Large intestine (tissue), 3 donors: ENCODE results near the gene RCOR3. TPM values are rescaled to one million over a fixed set of nuclear protein-coding genes. Genes with fewer than 3 reads are reported as not detected.
"Not testable (repeated sequence)": the region's sequence is repeated elsewhere in the genome, so short reads cannot be mapped to it uniquely, and the experiment has no call there.

ENCODE experiments used
- DNase-seq, 2 donors: peaks; one replicate each; pipeline versions ENCODE4 v3.0.0 to v3.0.0-alpha.2; 2013
- H3K27ac ChIP-seq: one replicate; pipeline ENCODE4 v1.5.1; 2013; ENCODE audit warnings: low read length
- H3K27me3 ChIP-seq: 2 replicates; pipeline ENCODE4 v1.6.1; 2013; ENCODE audit warnings: low read length; ENCODE audit not compliant: control insufficient read depth, insufficient read depth
- H3K36me3 ChIP-seq: 2 replicates; pipeline ENCODE4 v1.6.1; 2013; ENCODE audit warnings: low read length; ENCODE audit not compliant: control insufficient read depth, insufficient read depth
- H3K4me1 ChIP-seq: one replicate; pipeline ENCODE4 v1.6.1; 2013; ENCODE audit warnings: low read length; ENCODE audit not compliant: control insufficient read depth, insufficient read depth
- H3K4me3 ChIP-seq: one replicate; pipeline ENCODE4 v1.5.1; 2013; ENCODE audit warnings: low read length
- H3K9me3 ChIP-seq: one replicate; pipeline ENCODE4 v1.6.1; 2013; ENCODE audit warnings: mild to moderate bottlenecking, low read depth, low read length, moderate library complexity; ENCODE audit not compliant: control insufficient read depth
- WGBS: methylation state at CpG from one replicate; pipeline ENCODE4 v1.1.5; 2013; ENCODE audit warnings: low lambda C conversion rate; ENCODE audit not compliant: insufficient coverage; 5-methylcytosine and 5-hydroxymethylcytosine counted together
- polyA plus RNA-seq: library from polyadenylated mRNA; unstranded; fragments of 120-200 nt; gene quantifications from one replicate; pipeline ENCODE4 v1.2.1, GENCODE V29; 2013

The RCOR3 gene
- polyA plus RNA-seq, 1 donor, result 70.0 TPM

- no peaks in the 10 kb centered on the region for H3K36me3 ChIP-seq
- H3K9me3 ChIP-seq, result no peaks in the 10 kb centered on the region
- no CpG with 5 or more reads among the region's 6 CpGs for WGBS
- H3K27me3 ChIP-seq, result no peaks in the 10 kb centered on the region
- H3K4me1 ChIP-seq, result peaks cover 16% of the 10 kb centered on the region
- H3K4me3 ChIP-seq, result no peak overlapping the region
- no peak for DNase-seq
- H3K27ac ChIP-seq, result no peak overlapping the region
Observed at GRCh38 chr1:211339631-211340041, 80.5 kb downstream of the RCOR3 start.

- H3K27ac ChIP-seq, result no peak overlapping the region
- no CpG with 5 or more reads among the region's 10 CpGs for WGBS
- H3K4me1 ChIP-seq, result peaks cover 14% of the 10 kb centered on the region
- H3K4me3 ChIP-seq, result no peak overlapping the region
- peak in 1 of 2 donors; percentile 30 for DNase-seq
- no peaks in the 10 kb centered on the region for H3K27me3 ChIP-seq
- H3K9me3 ChIP-seq, result no peaks in the 10 kb centered on the region
- H3K36me3 ChIP-seq, result no peaks in the 10 kb centered on the region
Observed at GRCh38 chr1:211340622-211341507, 81.7 kb downstream of the RCOR3 start.

DNA sequence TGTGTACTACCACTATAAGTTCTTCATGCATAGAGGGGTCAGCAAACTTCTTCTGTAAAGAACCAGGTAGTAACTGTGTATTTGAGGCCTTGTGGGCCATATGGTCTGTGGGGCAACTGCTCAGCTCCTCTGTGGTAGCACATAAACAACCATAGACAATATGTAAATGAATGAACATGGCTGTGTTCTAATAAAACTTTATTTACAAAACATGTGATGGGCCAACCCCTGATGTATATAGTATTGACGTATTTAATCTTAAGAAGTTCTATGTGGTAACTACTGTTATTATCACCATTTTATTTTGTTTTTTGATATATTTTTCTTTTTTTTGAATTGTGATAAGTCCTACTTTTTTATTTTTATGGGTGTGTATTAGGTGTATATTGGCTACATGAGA lies 82.8 kb downstream of the RCOR3 start:
- 100% methylated on average over 1 of the region's 1 CpG for WGBS

GRCh38 chr1:211343607-211344006 lies 84.4 kb downstream of the RCOR3 start:
- no peak overlapping the region for H3K4me3 ChIP-seq
- DNase-seq, result peak in 1 of 2 donors; percentile 39
- H3K27ac ChIP-seq, result peak overlapping the region; percentile 33
- no peaks in the 10 kb centered on the region for H3K27me3 ChIP-seq
- no peaks in the 10 kb centered on the region for H3K36me3 ChIP-seq
- WGBS, result no CpG with 5 or more reads among the region's 4 CpGs
- no peaks in the 10 kb centered on the region for H3K9me3 ChIP-seq
- peaks cover 9% of the 10 kb centered on the region for H3K4me1 ChIP-seq

More for the DNA sequence above, 82.8 kb downstream of the RCOR3 start:
- H3K27ac ChIP-seq, result no peak overlapping the region
- peaks cover 9% of the 10 kb centered on the region for H3K4me1 ChIP-seq
- H3K36me3 ChIP-seq, result no peaks in the 10 kb centered on the region
- no peaks in the 10 kb centered on the region for H3K9me3 ChIP-seq
- no peak for DNase-seq
- no peaks in the 10 kb centered on the region for H3K27me3 ChIP-seq
- H3K4me3 ChIP-seq, result no peak overlapping the region

GRCh38 chr1:211344152-211344618 lies 85.0 kb downstream of the RCOR3 start:
- Histone ChIP-seq H3K4me3 (no peak overlapping the region), H3K36me3 (no peaks in the 10 kb centered on the region), H3K4me1 (peaks cover 9% of the 10 kb centered on the region), H3K9me3 (no peaks in the 10 kb centered on the region), H3K27me3 (no peaks in the 10 kb centered on the region), H3K27ac (peak overlapping the region; percentile 33)
- peak; percentile 72 to 86 for DNase-seq
- no CpG with 5 or more reads among the region's 6 CpGs for WGBS

- H3K4me1 ChIP-seq, result peaks cover 9% of the 10 kb centered on the region
- H3K4me3 ChIP-seq, result no peak overlapping the region
- no peaks in the 10 kb centered on the region for H3K36me3 ChIP-seq
Observed at GRCh38 chr1:211345719-211346118, 86.6 kb downstream of the RCOR3 start.

GRCh38 chr1:211347077-211347844 lies 88.1 kb downstream of the RCOR3 start:
- 90% methylated on average over 2 of the region's 4 CpGs for WGBS
- Histone ChIP-seq H3K9me3 (peaks cover 6% of the 10 kb centered on the region), H3K4me1 (peaks cover 6% of the 10 kb centered on the region), H3K27me3 (no peaks in the 10 kb centered on the region), H3K4me3 (no peak overlapping the region), H3K27ac (no peak overlapping the region), H3K36me3 (no peaks in the 10 kb centered on the region)
- no peak for DNase-seq

More at GRCh38 chr1:211345719-211346118, 86.6 kb downstream of the RCOR3 start:
- Histone ChIP-seq H3K9me3 (no peaks in the 10 kb centered on the region), H3K27me3 (no peaks in the 10 kb centered on the region), H3K27ac (no peak overlapping the region)
- no CpG with 5 or more reads among the region's 2 CpGs for WGBS
- no peak for DNase-seq

- Histone ChIP-seq H3K4me3 (no peak overlapping the region), H3K9me3 (peaks cover 8% of the 10 kb centered on the region), H3K4me1 (peaks cover 5% of the 10 kb centered on the region), H3K27me3 (no peaks in the 10 kb centered on the region), H3K27ac (no peak overlapping the region), H3K36me3 (no peaks in the 10 kb centered on the region)
- DNase-seq, result no peak
Observed at GRCh38 chr1:211348547-211348946, 89.4 kb downstream of the RCOR3 start.

DNA sequence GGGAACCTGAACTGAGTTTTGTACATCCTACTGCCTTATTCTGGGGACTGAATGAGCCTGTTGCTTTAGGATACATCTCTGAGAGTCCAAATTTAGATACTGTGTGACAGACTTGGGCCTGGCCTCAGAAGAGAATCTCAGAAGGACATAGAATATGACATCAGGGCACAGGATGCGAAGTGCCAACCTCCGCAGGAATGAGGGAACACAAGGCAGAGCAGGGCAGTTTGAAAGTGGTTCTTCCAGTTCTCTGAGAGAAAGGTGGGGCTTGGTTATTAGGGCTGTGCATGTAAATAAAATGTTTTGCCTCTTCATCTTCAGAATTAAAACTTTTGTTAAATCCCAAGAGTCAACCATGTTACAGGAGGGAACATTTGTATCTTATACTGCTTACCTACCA lies 90.6 kb downstream of the RCOR3 start:
- no peak for DNase-seq

GRCh38 chr1:211352055-211352454 lies 92.9 kb downstream of the RCOR3 start:
- not testable (repeated sequence) for H3K9me3 ChIP-seq, H3K27ac ChIP-seq, H3K4me3 ChIP-seq, DNase-seq, H3K4me1 ChIP-seq, H3K27me3 ChIP-seq
- H3K36me3 ChIP-seq, result peaks cover 17% of the 10 kb centered on the region
- WGBS, result no CpG with 5 or more reads among the region's 3 CpGs

More for the DNA sequence above, 90.6 kb downstream of the RCOR3 start:
- Histone ChIP-seq H3K9me3 (peaks cover 8% of the 10 kb centered on the region), H3K4me1 (no peaks in the 10 kb centered on the region), H3K36me3 (peaks cover 9% of the 10 kb centered on the region), H3K4me3 (no peak overlapping the region), H3K27me3 (no peaks in the 10 kb centered on the region), H3K27ac (no peak overlapping the region)
- WGBS, result no CpG with 5 or more reads among the region's 2 CpGs
